Pancreas (tissue), 10 donors: ENCODE results near the gene THAP3. TPM values are rescaled to one million over a fixed set of nuclear protein-coding genes. Genes with fewer than 3 reads are reported as not detected.

Experiments
- ATAC-seq, 4 donors: fragments of 200-7000 bp; cut with Tn5 transposase; one replicate each; pipeline versions ENCODE4 v1.8.0 to v1.9.1; 2020; ENCODE audit warnings: mild to moderate bottlenecking in 4 of 4, moderate library complexity in 4 of 4
- DNase-seq, 6 donors: peaks; one replicate each; pipeline ENCODE4 v3.0.0-alpha.2; 2020
- FAIRE-seq: peaks from 2 replicates; lab custom pipeline; 2012; peaks lifted over from hg19 to GRCh38; lab: Jason Lieb, UNC
- H3K27ac ChIP-seq, 4 donors: fragments of 200-600 bp; sonication (generic); 1 replicate in 3 of 4; 2 replicates in 1 of 4; pipeline versions ENCODE4 v1.5.0 to v1.8.0; 2020
- H3K27me3 ChIP-seq, 4 donors: fragments of 200-600 bp; one replicate each; pipeline ENCODE4 v1.8.0; 2021
- H3K36me3 ChIP-seq, 3 donors: fragments of 200-600 bp; sonication (generic) in 1 of 3; one replicate each; pipeline versions ENCODE4 v1.5.0 to v1.8.0; 2020 to 2021
- H3K4me1 ChIP-seq, 3 donors: fragments of 200-600 bp; one replicate each; pipeline ENCODE4 v1.8.0; 2021
- H3K4me3 ChIP-seq, 4 donors: fragments of 200-600 bp; sonication (generic) in 2 of 4; one replicate each; pipeline versions ENCODE4 v1.5.0 to v1.8.0; 2020 to 2021
- H3K9me3 ChIP-seq, 4 donors: fragments of 200-600 bp; one replicate each; pipeline ENCODE4 v1.8.0; 2021
- CTCF ChIP-seq, 4 donors: fragments of 200-600 bp; sonication (generic) in 3 of 4; IDR thresholded peaks; one replicate each; pipeline versions ENCODE4 v1.5.0 to v1.8.0; 2021; ENCODE audit warnings: antibody characterized with exemption in 4 of 4
- WGBS, 2 donors: extraction: QIAGEN DNeasy Blood & Tissue Kit; methylation state at CpG; one replicate each; pipeline ENCODE4 v1.1.7; 2013; 5-methylcytosine and 5-hydroxymethylcytosine counted together
- intact Hi-C, 3 donors: fragments of 100-400 bp; cut with DNase I; formaldehyde crosslinking; loops; one replicate each; pipeline versions ENCODE4 v1.11.1 to v1.14.2; 2022
- polyA plus RNA-seq, 2 donors: library from polyadenylated mRNA; stranded (reverse); fragments of 200-250 nt; gene quantifications; one replicate each; pipeline ENCODE4 v1.2.3, GENCODE V29; 2013
- total RNA-seq, 6 donors: library from RNA; stranded (reverse); fragmentation: NEBNext Ultra II Directional in 4 of 6; extraction: Animal tissue kit (Norgen Biotek cat#: 25700) in 4 of 6; gene quantifications; one replicate each; pipeline versions ENCODE4 v1.2.1 to v1.2.4, GENCODE V29; 2021 to 2023
- donor health status: healthy with polysubstance abuse.
- donor health status: DM: no; HTN: no; CAD: no; lungs with moderate emphysema.
- donor health status: DM: no; HTN: no; CAD: no.
- donor health status: control.
- donor health status: control.
- donor health status: Bipolar disorder and iron deficiency.
- donor health status: DM: yes; HTN: yes; CAD: no.
- donor health status: DM: no; HTN: no; CAD: no.
- donor health status: DM: no; HTN: no; CAD: no.
- donor health status: DM: yes; HTN: yes; CAD: no.

The THAP3 gene
- total and polyA plus RNA-seq, 8 donors, result 6.9 to 28.0 (median 9.2) TPM

- peak in 1 of 6 donors; percentile 73 for DNase-seq
- 1 to 2% methylated on average over 50 to 82 of the region's 82 CpGs for WGBS, 2 donors
- no peak for ATAC-seq
- FAIRE-seq, result no peak
- intact Hi-C loops, result no loop called here
- Histone ChIP-seq H3K27ac (peak overlapping the region in 3 of 4 donors; percentile 16 to 84 (median 82)), H3K27me3 (no peaks in the 10 kb centered on the region), H3K9me3 (no peaks in the 10 kb centered on the region), H3K36me3 (peaks cover 0 to 3% (median 0%) of the 10 kb centered on the region in 3 donors), H3K4me3 (peak overlapping the region; percentile 86 to 97 (median 91)), H3K4me1 (peaks cover 6 to 9% (median 8%) of the 10 kb centered on the region in 3 donors)
- TF ChIP-seq CTCF (IDR thresholded peaks at IDR 0.05), result no peak
Observed at GRCh38 chr1:6614929-6615785, 9.5 kb upstream of the THAP3 start.

DNA sequence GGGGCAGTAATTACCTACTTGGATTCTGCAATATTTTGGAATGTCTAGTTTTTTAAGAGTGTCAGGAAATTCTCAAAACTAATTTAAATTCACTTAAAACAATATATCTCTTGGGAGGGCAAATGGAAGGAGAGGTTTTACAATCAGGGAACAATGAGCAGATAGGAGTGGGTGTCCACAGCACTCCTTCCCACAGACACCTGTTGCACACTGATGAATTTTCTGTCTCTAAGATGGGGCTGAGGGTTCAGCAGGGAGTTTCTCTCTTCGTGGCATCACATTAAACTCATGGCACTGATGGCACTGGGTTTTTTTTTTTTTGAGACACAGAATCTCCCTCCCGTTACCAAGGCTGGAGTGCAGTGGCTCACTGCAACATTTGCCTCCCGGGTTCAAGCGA, 5.6 kb upstream of the THAP3 start:
- DNase-seq (no peak), ATAC-seq (no peak), FAIRE-seq (no peak)
- Histone ChIP-seq H3K27me3 (no peaks in the 10 kb centered on the region), H3K4me3 (no peak overlapping the region), H3K9me3 (no peaks in the 10 kb centered on the region), H3K27ac (no peak overlapping the region), H3K36me3 (peaks cover 0 to 16% (median 4%) of the 10 kb centered on the region in 3 donors), H3K4me1 (peaks cover 0 to 4% (median 0%) of the 10 kb centered on the region in 3 donors)
- intact Hi-C loops, result no loop called here
- TF ChIP-seq CTCF (IDR thresholded peaks at IDR 0.05), result no peak
- 91 to 94% methylated on average over 4 of the region's 4 CpGs for WGBS, 2 donors

- no peaks in the 10 kb centered on the region for H3K9me3 ChIP-seq
- FAIRE-seq (no peak), DNase-seq (no peak), ATAC-seq (no peak)
- no peak overlapping the region for H3K27ac ChIP-seq
- peaks cover 0 to 7% (median 6%) of the 10 kb centered on the region in 3 donors for H3K4me1 ChIP-seq
- TF ChIP-seq CTCF (IDR thresholded peaks at IDR 0.05), result no peak
- peaks cover 0 to 16% (median 4%) of the 10 kb centered on the region in 3 donors for H3K36me3 ChIP-seq
- no peak overlapping the region for H3K4me3 ChIP-seq
- intact Hi-C loops, result no loop called here
- WGBS, 2 donors, result 91% methylated on average over 41 of the region's 41 CpGs
- H3K27me3 ChIP-seq, result no peaks in the 10 kb centered on the region
Observed at GRCh38 chr1:6621429-6622391, 3.0 kb upstream of the THAP3 start.

DNA sequence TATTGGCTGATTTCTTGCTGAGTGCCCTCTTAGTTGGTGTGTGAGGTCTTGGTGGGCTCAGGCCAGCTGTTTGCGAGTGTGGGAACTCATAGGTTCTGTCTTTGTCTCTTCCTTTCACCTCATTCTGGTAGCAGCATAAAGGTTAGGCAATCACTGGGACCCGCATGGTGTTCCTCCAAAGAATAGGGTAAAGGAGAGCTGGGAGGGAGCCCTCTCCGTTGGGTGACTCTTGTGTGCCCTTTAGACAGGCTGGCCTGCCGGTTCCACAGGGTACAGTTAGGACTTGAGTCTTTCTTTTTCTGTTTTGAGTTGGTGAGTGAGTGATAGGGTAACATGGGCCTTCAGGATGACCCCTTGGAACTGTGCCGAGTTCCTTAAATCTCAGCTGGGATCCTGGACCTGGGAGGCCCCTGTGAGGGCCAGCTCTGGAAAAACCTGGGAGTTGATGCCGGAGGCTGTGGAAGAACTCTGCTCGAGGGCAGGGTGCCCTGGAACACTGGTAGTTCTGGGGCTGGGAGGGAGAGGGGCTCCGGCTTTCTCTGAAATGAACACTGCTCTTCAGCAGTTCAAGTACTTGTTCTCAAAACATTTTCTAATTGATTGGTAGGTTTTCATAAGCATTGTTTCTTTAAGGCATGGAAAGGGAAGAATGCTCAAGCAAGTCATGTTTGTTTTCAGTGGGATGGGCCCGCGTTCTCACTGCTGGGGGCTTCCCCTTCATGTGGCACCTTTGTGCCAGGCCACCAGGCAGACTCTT, 2.1 kb upstream of the THAP3 start:
- no peaks in the 10 kb centered on the region for H3K27me3 ChIP-seq
- no peaks in the 10 kb centered on the region for H3K9me3 ChIP-seq
- peaks cover 0 to 7% (median 6%) of the 10 kb centered on the region in 3 donors for H3K4me1 ChIP-seq
- no peak for TF ChIP-seq CTCF (IDR thresholded peaks at IDR 0.05)
- H3K4me3 ChIP-seq, result no peak overlapping the region
- WGBS, 2 donors, result 88 to 90% methylated on average over 10 of the region's 10 CpGs
- no peak overlapping the region for H3K27ac ChIP-seq
- H3K36me3 ChIP-seq, result peaks cover 0 to 16% (median 4%) of the 10 kb centered on the region in 3 donors
- ATAC-seq (no peak), DNase-seq (no peak), FAIRE-seq (no peak)
- intact Hi-C loops, result no loop called here
